H9 (cell line): Measurements from ENCODE around the gene SIK2. TPM values are rescaled to one million over a fixed set of nuclear protein-coding genes. Genes with fewer than 3 reads are reported as not detected.

ENCODE experiments used
- DNase-seq: peaks from one replicate; pipeline ENCODE4 v3.0.0-alpha.2; 2017
- H2AFZ ChIP-seq: one replicate; pipeline ENCODE4 v1.6.1; 2013; ENCODE audit warnings: mild to moderate bottlenecking, low read length, control low read depth, moderate library complexity
- H2AK5ac ChIP-seq: 2 replicates; pipeline ENCODE4 v1.6.1; 2013; ENCODE audit warnings: low read length, control low read depth, mixed read lengths; ENCODE audit not compliant: insufficient read length
- H2BK120ac ChIP-seq: one replicate; pipeline ENCODE4 v1.6.1; 2013; ENCODE audit warnings: low read depth, mild to moderate bottlenecking, low read length, control low read depth, inconsistent platforms; ENCODE audit not compliant: poor library complexity, severe bottlenecking
- H2BK12ac ChIP-seq: 2 replicates; pipeline ENCODE4 v1.6.1; 2013; ENCODE audit warnings: low read length, control low read depth, mixed read lengths, low read depth; ENCODE audit not compliant: insufficient read length
- H2BK15ac ChIP-seq: 2 replicates; pipeline ENCODE4 v1.6.1; 2013; ENCODE audit warnings: low read depth, low read length, control low read depth
- H2BK20ac ChIP-seq: one replicate; pipeline ENCODE4 v1.6.1; 2013; ENCODE audit warnings: low read depth, mild to moderate bottlenecking, low read length, control low read depth, inconsistent platforms; ENCODE audit not compliant: poor library complexity, severe bottlenecking
- H2BK5ac ChIP-seq: 2 replicates; pipeline ENCODE4 v1.6.1; 2013; ENCODE audit warnings: low read length, control low read depth, mixed read lengths; ENCODE audit not compliant: insufficient read length
- H3K14ac ChIP-seq: 2 replicates; pipeline ENCODE4 v1.6.1; 2013; ENCODE audit warnings: low read length, control low read depth; ENCODE audit not compliant: insufficient read depth
- H3K18ac ChIP-seq: 2 replicates; pipeline ENCODE4 v1.6.1; 2013; ENCODE audit warnings: low read depth, mild to moderate bottlenecking, mixed read lengths, low read length, control low read depth; ENCODE audit not compliant: insufficient read length
- H3K23ac ChIP-seq: 2 replicates; pipeline ENCODE4 v1.6.1; 2013; ENCODE audit warnings: low read length, control low read depth, mixed read lengths, low read depth; ENCODE audit not compliant: insufficient read length
- H3K23me2 ChIP-seq: 2 replicates; pipeline ENCODE4 v1.6.1; 2013; ENCODE audit warnings: low read depth, mild to moderate bottlenecking, mixed read lengths, low read length, control low read depth; ENCODE audit not compliant: insufficient read length, poor library complexity, severe bottlenecking
- H3K27ac ChIP-seq: 2 replicates; pipeline ENCODE4 v1.5.1; 2013; ENCODE audit warnings: low read length, control low read depth, mixed read lengths, low read depth; ENCODE audit not compliant: insufficient read length
- H3K27me3 ChIP-seq: 2 replicates; pipeline ENCODE4 v1.6.1; 2013; ENCODE audit warnings: low read length, control low read depth, inconsistent platforms; ENCODE audit not compliant: insufficient read depth
- H3K4ac ChIP-seq: 2 replicates; pipeline ENCODE4 v1.6.1; 2013; ENCODE audit warnings: low read depth, mild to moderate bottlenecking, control low read depth, inconsistent platforms, low read length, moderate library complexity
- H3K4me1 ChIP-seq: 2 replicates; pipeline ENCODE4 v1.6.1; 2013; ENCODE audit warnings: low read length, control low read depth, inconsistent platforms; ENCODE audit not compliant: insufficient read depth
- H3K4me2 ChIP-seq: 2 replicates; pipeline ENCODE4 v1.6.1; 2013; ENCODE audit warnings: low read length, control low read depth, mixed read lengths; ENCODE audit not compliant: insufficient read length, insufficient read depth
- H3K56ac ChIP-seq: 2 replicates; pipeline ENCODE4 v1.6.1; 2013; ENCODE audit warnings: low read depth, mild to moderate bottlenecking, mixed read lengths, low read length, control low read depth; ENCODE audit not compliant: insufficient read length
- H3K79me1 ChIP-seq: 2 replicates; pipeline ENCODE4 v1.6.1; 2013; ENCODE audit warnings: low read depth, mild to moderate bottlenecking, moderate library complexity, low read length, control low read depth, inconsistent platforms; ENCODE audit not compliant: insufficient read depth, poor library complexity, severe bottlenecking
- H3K79me2 ChIP-seq: 2 replicates; pipeline ENCODE4 v1.6.1; 2013; ENCODE audit warnings: low read length, control low read depth, inconsistent platforms; ENCODE audit not compliant: insufficient read depth
- H3K9ac ChIP-seq: 2 replicates; pipeline ENCODE4 v1.6.1; 2013; ENCODE audit warnings: low read length, control low read depth, mixed read lengths; ENCODE audit not compliant: insufficient read length; ENCODE audit errors: extremely low read depth
- H3K9me3 ChIP-seq: one replicate; pipeline ENCODE4 v1.6.1; 2013; ENCODE audit warnings: low read depth, low read length, inconsistent platforms; ENCODE audit not compliant: control insufficient read depth
- H3T11ph ChIP-seq: one replicate; pipeline ENCODE4 v1.6.1; 2013; ENCODE audit warnings: mild to moderate bottlenecking, low read length, control low read depth, inconsistent platforms
- H4K20me1 ChIP-seq: one replicate; pipeline ENCODE4 v1.6.1; 2013; ENCODE audit not compliant: control insufficient read depth, insufficient read length, insufficient read depth
- H4K5ac ChIP-seq: 2 replicates; pipeline ENCODE4 v1.6.1; 2013; ENCODE audit warnings: low read depth, mild to moderate bottlenecking, mixed read lengths, low read length, control low read depth; ENCODE audit not compliant: insufficient read length
- H4K8ac ChIP-seq: replicated peaks from 2 replicates; pipeline ENCODE4 v1.6.1; 2013; ENCODE audit warnings: low read length, control low read depth, mixed read lengths, low read depth; ENCODE audit not compliant: insufficient read length
- H4K91ac ChIP-seq: 2 replicates; pipeline ENCODE4 v1.6.1; 2013; ENCODE audit warnings: low read depth, mild to moderate bottlenecking, moderate library complexity, mixed read lengths, low read length, control low read depth; ENCODE audit not compliant: insufficient read length
- H3K27ac Mint-ChIP-seq, 3 experiments: 2 replicates in 2 of 3; 3 replicates in 1 of 3; pipeline ENCODE4 v1.8.0; 2020 to 2021; ENCODE audit warnings: mixed read lengths in 3 of 3, mild to moderate bottlenecking in 1 of 3, moderate library complexity in 1 of 3
- H3K27me3 Mint-ChIP-seq: 2 replicates; pipeline ENCODE4 v1.8.0; 2021; ENCODE audit warnings: low read depth, mild to moderate bottlenecking, moderate library complexity, mixed read lengths
- H3K36me3 Mint-ChIP-seq, 3 experiments: 2 replicates in 2 of 3; 3 replicates in 1 of 3; pipeline ENCODE4 v1.8.0; 2020 to 2021; ENCODE audit warnings: low read depth in 3 of 3, mixed read lengths in 3 of 3; ENCODE audit not compliant: insufficient read depth in 1 of 3
- H3K4me1 Mint-ChIP-seq, 2 experiments: 2 replicates each; pipeline ENCODE4 v1.8.0; 2020; ENCODE audit warnings: mixed read lengths in 2 of 2
- H3K4me3 Mint-ChIP-seq, 2 experiments: 2 replicates in 1 of 2; 3 replicates in 1 of 2; pipeline ENCODE4 v1.8.0; 2020 to 2021; ENCODE audit warnings: mild to moderate bottlenecking in 2 of 2, mixed read lengths in 2 of 2, moderate library complexity in 1 of 2
- H3K9me3 Mint-ChIP-seq, 2 experiments: 2 replicates in 1 of 2; 3 replicates in 1 of 2; pipeline ENCODE4 v1.8.0; 2020; ENCODE audit warnings: mild to moderate bottlenecking in 2 of 2, mixed read lengths in 2 of 2, moderate library complexity in 1 of 2
- CTCF ChIP-seq: fragments of 200-600 bp; sonication (generic); conservative IDR thresholded peaks from 3 replicates; pipeline ENCODE4 v1.8.0; 2021; ENCODE audit warnings: antibody characterized with exemption, mild to moderate bottlenecking
- WGBS: extraction: QIAGEN DNeasy Blood & Tissue Kit; methylation state at CpG from one replicate; pipeline ENCODE4 v1.1.7; 2013; ENCODE audit warnings: missing lambda C conversion rate, low lambda C conversion rate, mixed read lengths; ENCODE audit not compliant: insufficient read length; ENCODE audit errors: extremely low coverage; 5-methylcytosine and 5-hydroxymethylcytosine counted together
- total RNA-seq: library from RNA; stranded (reverse); gene quantifications from 2 replicates; pipeline ENCODE4 v1.2.1, GENCODE V29; 2021

Gene SIK2
- total RNA-seq, 1 experiment from 2014 or later, result 7.5 TPM

DNA sequence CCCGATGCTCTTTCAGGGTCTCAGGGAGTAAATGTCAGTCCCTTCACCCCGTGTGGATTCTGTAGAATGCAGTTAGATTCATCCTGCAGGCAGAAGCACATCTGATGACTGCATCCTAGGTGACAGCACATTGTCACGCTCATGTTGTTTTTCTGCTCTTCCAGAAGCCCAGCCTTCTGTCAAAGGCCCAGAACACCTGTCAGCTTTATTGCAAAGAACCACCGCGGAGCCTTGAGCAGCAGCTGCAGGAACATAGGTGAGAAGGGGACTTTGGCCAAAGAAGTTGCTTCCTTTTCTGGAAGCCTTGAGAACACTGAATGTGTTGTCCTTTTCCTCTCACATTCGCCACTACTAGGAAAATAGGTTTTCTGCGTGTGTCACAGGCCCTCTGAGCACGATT lies 120.3 kb downstream of the SIK2 start:
- Histone ChIP-seq H3K4me2 (no peak overlapping the region), H3K9me3 (no peaks in the 10 kb centered on the region), H2AFZ (no peak overlapping the region), H4K20me1 (no peaks in the 10 kb centered on the region), H4K5ac (no peak overlapping the region), H2AK5ac (no peak overlapping the region), H2BK12ac (no peak overlapping the region), H3K79me1 (no peaks in the 10 kb centered on the region), H3K18ac (no peak overlapping the region), H3K14ac (no peak overlapping the region), H3K56ac (no peak overlapping the region), H2BK20ac (no peak overlapping the region), H2BK5ac (no peak overlapping the region), H3T11ph (no peak overlapping the region), H3K23ac (no peak overlapping the region), H3K4ac (no peak overlapping the region), H3K4me1 (no peaks in the 10 kb centered on the region; the same call in 1 of the 2 replicates), H2BK15ac (no peak overlapping the region), H4K8ac (no peak overlapping the region), H3K9ac (no peak overlapping the region), H3K27me3 (no peaks in the 10 kb centered on the region), H3K79me2 (no peaks in the 10 kb centered on the region), H4K91ac (no peak overlapping the region), H3K27ac (no peak overlapping the region), H3K23me2 (no peaks in the 10 kb centered on the region), H2BK120ac (no peak overlapping the region)
- Mint-ChIP-seq H3K4me1 (peaks cover 22 to 27% of the 10 kb centered on the region in 2 experiments), H3K27ac (no peak overlapping the region), H3K36me3 (peaks cover 8 to 40% (median 34%) of the 10 kb centered on the region in 3 experiments; a peak in 6 of 7 replicates), H3K9me3 (no peaks in the 10 kb centered on the region), H3K27me3 (no peaks in the 10 kb centered on the region), H3K4me3 (no peak overlapping the region)
- DNase-seq, result no peak
- no CpG with 5 or more reads among the region's 8 CpGs for WGBS
- no peak for TF ChIP-seq CTCF
